CD4-positive, CD25-positive, alpha-beta regulatory T cell (primary cell): ENCODE measurements around the gene EVX2. TPM values are rescaled to one million over a fixed set of nuclear protein-coding genes. Genes with fewer than 3 reads are reported as not detected.

ENCODE experiments used
- ATAC-seq, 2 donors: fragments of 150-1000 bp; cut with Tn5 transposase; one replicate each; pipeline ENCODE4 v1.10.0; 2021; ENCODE audit warnings: low read depth in 2 of 2, moderate number of reproducible peaks in 2 of 2, moderate library complexity in 1 of 2
- DNase-seq, 3 donors: peaks; one replicate each; pipeline versions ENCODE4 v3.0.0 to v3.0.0-alpha.2; 2012 to 2022; ENCODE audit warnings: mixed read lengths in 1 of 3
- H3K27ac ChIP-seq: one replicate; pipeline ENCODE4 v1.7.0; 2013; ENCODE audit warnings: mild to moderate bottlenecking, low read length; ENCODE audit not compliant: insufficient read depth, poor library complexity, severe bottlenecking
- H3K27me3 ChIP-seq: one replicate; pipeline ENCODE4 v1.7.0; 2013; ENCODE audit warnings: low read length; ENCODE audit not compliant: control insufficient read depth, insufficient read depth
- H3K36me3 ChIP-seq: one replicate; pipeline ENCODE4 v1.7.0; 2013; ENCODE audit warnings: mild to moderate bottlenecking, low read length, moderate library complexity; ENCODE audit not compliant: control insufficient read depth, insufficient read depth
- H3K4me1 ChIP-seq: 2 replicates; pipeline ENCODE4 v1.7.0; 2013; ENCODE audit warnings: mild to moderate bottlenecking, low read length; ENCODE audit not compliant: insufficient read depth, control insufficient read depth, poor library complexity, severe bottlenecking
- H3K4me3 ChIP-seq: one replicate; pipeline ENCODE4 v1.7.0; 2013; ENCODE audit warnings: low read depth, mild to moderate bottlenecking, low read length, moderate library complexity
- H3K9me3 ChIP-seq, 2 experiments: 1 replicate in 1 of 2; 2 replicates in 1 of 2; pipeline ENCODE4 v1.7.0; 2013; ENCODE audit warnings: low read length in 2 of 2, mild to moderate bottlenecking in 1 of 2, moderate library complexity in 1 of 2; ENCODE audit not compliant: control insufficient read depth in 2 of 2
- H3K27ac Mint-ChIP-seq, 3 donors: one replicate each; pipeline ENCODE4 v1.8.0; 2020 to 2022; ENCODE audit warnings: mild to moderate bottlenecking in 3 of 3, mixed read lengths in 3 of 3, moderate library complexity in 2 of 3
- H3K27me3 Mint-ChIP-seq: one replicate; pipeline ENCODE4 v1.8.0; 2022; ENCODE audit warnings: mild to moderate bottlenecking, mixed read lengths
- H3K36me3 Mint-ChIP-seq: one replicate; pipeline ENCODE4 v1.8.0; 2020; ENCODE audit warnings: mixed read lengths
- H3K4me1 Mint-ChIP-seq, 4 donors: one replicate each; pipeline ENCODE4 v1.8.0; 2020 to 2022; ENCODE audit warnings: mixed read lengths in 4 of 4, mild to moderate bottlenecking in 1 of 4
- H3K4me3 Mint-ChIP-seq, 4 donors: one replicate each; pipeline ENCODE4 v1.8.0; 2020 to 2022; ENCODE audit warnings: mild to moderate bottlenecking in 4 of 4, mixed read lengths in 4 of 4, moderate library complexity in 3 of 4
- H3K9me3 Mint-ChIP-seq, 7 donors: one replicate each; pipeline ENCODE4 v1.8.0; 2020 to 2022; ENCODE audit warnings: mixed read lengths in 7 of 7, mild to moderate bottlenecking in 3 of 7, moderate library complexity in 2 of 7
- polyA plus RNA-seq, 4 donors: library from polyadenylated mRNA; unstranded; fragments of 300-500 nt; fragmentation: Illumina TruSeq; gene quantifications; one replicate each; pipeline ENCODE4 v1.2.3, GENCODE V29; 2021
- total RNA-seq: library from RNA; stranded (reverse); gene quantifications from one replicate; pipeline ENCODE4 v1.2.3, GENCODE V29; 2022

Gene EVX2
- total and polyA plus RNA-seq, 5 donors from 2014 or later = not detected

- peaks cover 51% of the 10 kb centered on the region for H3K27me3 ChIP-seq
- DNase-seq = no peak
- ATAC-seq = no peak
- H3K9me3 ChIP-seq = peaks cover 0 to under 1% of the 10 kb centered on the region in 2 experiments
- Mint-ChIP-seq H3K36me3 (no peaks in the 10 kb centered on the region), H3K9me3 (peaks cover 0 to 14% (median 0%) of the 10 kb centered on the region in 7 donors), H3K4me1 (peaks cover 6 to 28% (median 19%) of the 10 kb centered on the region in 4 donors), H3K27me3 (peaks cover 74% of the 10 kb centered on the region), H3K27ac (no peak overlapping the region), H3K4me3 (no peak overlapping the region)
- no peak overlapping the region for H3K27ac ChIP-seq
- peaks cover 26% of the 10 kb centered on the region for H3K4me1 ChIP-seq
- H3K4me3 ChIP-seq = no peak overlapping the region
- no peaks in the 10 kb centered on the region for H3K36me3 ChIP-seq
Observed at GRCh38 chr2:176124947-176125771, 41.4 kb upstream of the EVX2 start.

DNA sequence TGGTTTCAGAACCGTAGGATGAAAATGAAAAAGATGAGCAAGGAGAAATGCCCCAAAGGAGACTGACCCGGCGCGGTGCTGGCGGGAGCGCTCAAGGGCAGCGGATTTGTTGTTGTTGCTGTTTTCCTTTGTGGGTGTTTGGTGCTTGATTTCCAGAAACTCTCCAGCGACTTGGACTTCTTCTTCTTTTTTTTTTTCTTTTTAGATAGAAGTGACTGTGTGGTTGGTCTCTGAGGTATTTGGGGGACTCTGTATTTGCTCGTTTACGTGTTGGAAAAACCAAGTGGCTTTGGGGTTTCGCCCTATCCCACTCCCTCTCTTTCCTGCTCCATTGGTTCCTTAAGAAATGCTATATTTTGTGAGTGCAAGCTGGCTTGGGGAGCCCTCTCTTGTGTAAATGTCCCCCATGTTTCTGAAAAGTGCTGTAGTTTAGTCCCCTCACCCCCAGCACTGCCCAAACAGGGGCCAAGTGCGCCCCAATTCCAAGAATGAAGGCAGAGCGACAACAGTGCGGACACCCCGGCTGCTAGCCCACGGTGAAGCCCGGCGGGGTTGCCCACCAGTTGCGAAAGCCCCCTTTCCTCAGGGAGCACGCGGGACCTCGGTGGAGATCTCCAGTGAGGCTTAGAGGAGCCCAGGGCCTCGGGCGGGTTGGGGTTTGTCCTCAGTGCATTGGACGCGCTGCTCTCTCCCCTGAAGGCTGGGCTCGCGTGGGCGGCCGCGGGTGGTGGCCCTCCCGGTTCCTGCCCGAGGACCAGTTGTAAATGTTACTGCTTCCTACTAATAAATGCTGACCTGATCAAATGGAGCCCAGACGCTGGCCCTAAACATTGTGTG is 40.6 kb upstream of the EVX2 start:
- Mint-ChIP-seq H3K27me3 (peaks cover 81% of the 10 kb centered on the region), H3K36me3 (no peaks in the 10 kb centered on the region), H3K9me3 (peaks cover 0 to 14% (median 0%) of the 10 kb centered on the region in 7 donors), H3K27ac (peak overlapping the region in 1 of 3 donors; percentile 39), H3K4me3 (peak overlapping the region in 3 of 4 donors; percentile 17 to 61 (median 53)), H3K4me1 (peaks cover 6 to 26% (median 19%) of the 10 kb centered on the region in 4 donors)
- DNase-seq = no peak
- Histone ChIP-seq H3K9me3 (peaks cover 0 to 4% of the 10 kb centered on the region in 2 experiments), H3K27me3 (peaks cover 59% of the 10 kb centered on the region), H3K27ac (no peak overlapping the region), H3K36me3 (no peaks in the 10 kb centered on the region), H3K4me1 (peaks cover 19% of the 10 kb centered on the region), H3K4me3 (no peak overlapping the region)
- no peak for ATAC-seq

- peaks cover 11 to 23% (median 17%) of the 10 kb centered on the region in 4 donors for H3K4me1 Mint-ChIP-seq
- Histone ChIP-seq H3K27me3 (peaks cover 63% of the 10 kb centered on the region), H3K4me3 (no peak overlapping the region), H3K27ac (no peak overlapping the region), H3K4me1 (peaks cover 12% of the 10 kb centered on the region), H3K36me3 (no peaks in the 10 kb centered on the region), H3K9me3 (peaks cover 0 to 7% of the 10 kb centered on the region in 2 experiments)
- DNase-seq (no peak), ATAC-seq (no peak)
- H3K4me3 Mint-ChIP-seq = peak overlapping the region; percentile 15 to 61 (median 40)
- H3K9me3 Mint-ChIP-seq = peaks cover 0 to 13% (median 3%) of the 10 kb centered on the region in 7 donors
- H3K27ac Mint-ChIP-seq = no peak overlapping the region
- H3K27me3 Mint-ChIP-seq = peaks cover 80% of the 10 kb centered on the region
- H3K36me3 Mint-ChIP-seq = peaks cover 3% of the 10 kb centered on the region
Observed at GRCh38 chr2:176123411-176124109, 39.8 kb upstream of the EVX2 start.

- H3K4me3 Mint-ChIP-seq = peak within 1 kb of the TSS; percentile 53 to 82 (median 68)
- peaks cover 0 to 7% of the 10 kb centered on the region in 2 experiments for H3K9me3 ChIP-seq
- no peaks in the 10 kb centered on the region for H3K36me3 ChIP-seq
- peaks cover 63% of the 10 kb centered on the region for H3K27me3 ChIP-seq
- H3K4me1 ChIP-seq = peaks cover 11% of the 10 kb centered on the region
- H3K27ac ChIP-seq = no peak within 1 kb of the TSS
- no peak for DNase-seq
- peaks cover 7 to 16% (median 14%) of the 10 kb centered on the region in 4 donors for H3K4me1 Mint-ChIP-seq
- H3K36me3 Mint-ChIP-seq = peaks cover 3% of the 10 kb centered on the region
- H3K4me3 ChIP-seq = no peak within 1 kb of the TSS
- H3K27me3 Mint-ChIP-seq = peaks cover 80% of the 10 kb centered on the region
- no peak for ATAC-seq
- H3K27ac Mint-ChIP-seq = no peak within 1 kb of the TSS
- peaks cover 0 to 14% (median 3%) of the 10 kb centered on the region in 7 donors for H3K9me3 Mint-ChIP-seq
Observed at GRCh38 chr2:176122683-176123410, 39.1 kb upstream of the EVX2 start, which contains the start of gene HOXD9. Gene HOXD9, plus strand, starts transcription at chr2:176122719. Its CDS starts 50 bp downstream, at chr2:176122769.

DNA sequence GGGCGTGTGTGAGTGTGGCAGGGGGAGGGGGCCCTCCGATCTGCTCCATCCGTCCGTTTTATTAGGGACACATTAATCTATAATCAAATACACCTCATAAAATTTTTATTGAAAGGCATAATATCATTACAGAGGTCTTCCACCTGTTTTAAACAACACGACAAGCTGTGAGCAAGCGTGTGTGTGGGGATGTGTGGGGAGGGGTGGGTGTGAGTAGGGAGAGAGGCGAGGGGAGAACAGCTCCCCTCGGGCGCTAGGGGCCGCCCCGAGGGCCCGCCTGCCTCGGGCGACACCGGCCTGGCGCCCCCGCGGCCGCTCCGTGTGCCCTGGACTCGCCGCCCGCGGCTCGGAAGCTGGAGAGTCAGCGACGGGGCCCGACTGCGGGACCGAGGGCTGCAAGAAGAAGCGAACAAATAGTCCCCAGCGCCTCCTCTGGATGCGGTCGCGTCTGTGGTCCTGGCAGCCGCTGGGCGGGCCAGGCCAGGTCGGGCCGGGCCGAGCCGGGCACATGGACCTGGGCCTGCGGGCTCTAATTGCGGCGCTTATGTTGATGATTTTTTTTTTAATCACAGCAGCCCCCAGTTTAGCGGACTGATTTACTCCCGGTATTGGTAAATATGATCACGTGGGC is 38.4 kb upstream of the EVX2 start:
- peaks cover 0 to 15% (median 3%) of the 10 kb centered on the region in 7 donors for H3K9me3 Mint-ChIP-seq
- peaks cover 80% of the 10 kb centered on the region for H3K27me3 Mint-ChIP-seq
- peaks cover 11% of the 10 kb centered on the region for H3K4me1 ChIP-seq
- H3K36me3 Mint-ChIP-seq = peaks cover 3% of the 10 kb centered on the region
- no peak for DNase-seq
- peaks cover 60% of the 10 kb centered on the region for H3K27me3 ChIP-seq
- no peak overlapping the region for H3K4me3 ChIP-seq
- peak overlapping the region in 3 of 4 donors; percentile 67 to 82 (median 68) for H3K4me3 Mint-ChIP-seq
- H3K27ac Mint-ChIP-seq = no peak overlapping the region
- H3K27ac ChIP-seq = no peak overlapping the region
- ATAC-seq = no peak
- peaks cover 3 to 7% of the 10 kb centered on the region in 2 experiments for H3K9me3 ChIP-seq
- H3K36me3 ChIP-seq = no peaks in the 10 kb centered on the region
- H3K4me1 Mint-ChIP-seq = peaks cover 7 to 15% (median 10%) of the 10 kb centered on the region in 4 donors

GRCh38 chr2:176121190-176122051 is 37.7 kb upstream of the EVX2 start:
- H3K27me3 ChIP-seq = peaks cover 61% of the 10 kb centered on the region
- Mint-ChIP-seq H3K27ac (no peak overlapping the region), H3K4me1 (peaks cover 6 to 11% (median 8%) of the 10 kb centered on the region in 4 donors), H3K9me3 (peaks cover 0 to 15% (median 3%) of the 10 kb centered on the region in 7 donors), H3K4me3 (peak overlapping the region in 2 of 4 donors; percentile 40 to 50), H3K36me3 (peaks cover 3% of the 10 kb centered on the region), H3K27me3 (peaks cover 80% of the 10 kb centered on the region)
- DNase-seq (no peak), ATAC-seq (no peak)
- no peak overlapping the region for H3K27ac ChIP-seq
- H3K36me3 ChIP-seq = no peaks in the 10 kb centered on the region
- H3K9me3 ChIP-seq = peaks cover 7 to 10% of the 10 kb centered on the region in 2 experiments
- H3K4me3 ChIP-seq = no peak overlapping the region
- peaks cover 11% of the 10 kb centered on the region for H3K4me1 ChIP-seq
